ENCODE data around the gene ABCA1. TPM values are rescaled to one million over a fixed set of nuclear protein-coding genes. Genes with fewer than 3 reads are reported as not detected.

Gene ABCA1
- total and polyA plus RNA-seq, 2 of the 13 experiments (the other 11 are each of a cell fraction or from before 2014, with no cell fraction given): 26.8 to 63.8 TPM

GRCh38 chr9:104968025-104968982, 40.3 kb upstream of the ABCA1 start (continued):
- TF ChIP-seq TAF15 (IDR thresholded peaks at IDR 0.05; ENCODE audit: low read depth, low read length, poor library complexity, severe bottlenecking): no peak
- peak; percentile 57; the same call in 1 of the 2 replicates for TF ChIP-seq ZNF580 (CRISPR knock-in tag; IDR thresholded peaks at IDR 0.05; ENCODE audit: borderline replicate concordance, low read depth)
- TF ChIP-seq PTBP1 (IDR thresholded peaks at IDR 0.05; ENCODE audit: low read depth, low read length, poor library complexity, severe bottlenecking): no peak
- no peak for TF ChIP-seq ZBTB49 (CRISPR knock-in tag; IDR thresholded peaks at IDR 0.05; ENCODE audit: borderline replicate concordance)
- TF ChIP-seq NFE2L2 (IDR thresholded peaks at IDR 0.05; ENCODE audit: low read length): no peak
- TF ChIP-seq ZZZ3 (CRISPR knock-in tag; IDR thresholded peaks at IDR 0.05; ENCODE audit: borderline replicate concordance): no peak
- TF ChIP-seq ZFP1 (CRISPR knock-in tag; IDR thresholded peaks at IDR 0.05): no peak
- TF ChIP-seq ZNF562 (CRISPR knock-in tag; IDR thresholded peaks at IDR 0.05; ENCODE audit: borderline replicate concordance): no peak
- TF ChIP-seq MXI1 (IDR thresholded peaks at IDR 0.05; ENCODE audit: borderline replicate concordance, low read depth, low read length): no peak
- TF ChIP-seq ZKSCAN8 (CRISPR knock-in tag; IDR thresholded peaks at IDR 0.05; ENCODE audit: borderline replicate concordance): no peak
- TF ChIP-seq ZBTB26 (CRISPR knock-in tag; IDR thresholded peaks at IDR 0.05; ENCODE audit: borderline replicate concordance): peak; percentile 46; the same call in 1 of the 2 replicates
- no peak for TF ChIP-seq ZNF75D (CRISPR knock-in tag; IDR thresholded peaks at IDR 0.05; ENCODE audit: borderline replicate concordance)
- TF ChIP-seq KMT2B (CRISPR knock-in tag; IDR thresholded peaks at IDR 0.05): 0 out of 2 replicates have a peak, but pooled peaks have one; percentile 51
- TF ChIP-seq MATR3 (CRISPR knock-in tag; IDR thresholded peaks at IDR 0.05): no peak
- TF ChIP-seq ZNF143 (CRISPR knock-in tag; IDR thresholded peaks at IDR 0.05): peak; percentile 96
- peak; percentile 61 for TF ChIP-seq ARID5B (CRISPR knock-in tag; IDR thresholded peaks at IDR 0.05)
- TF ChIP-seq RAD51 (IDR thresholded peaks at IDR 0.05; ENCODE audit: borderline replicate concordance): no peak
- TF ChIP-seq BORCS8-MEF2B (CRISPR knock-in tag; IDR thresholded peaks at IDR 0.05): peak; percentile 43; the same call in 1 of the 2 replicates
- no peak for TF ChIP-seq SMAD3 (CRISPR knock-in tag; IDR thresholded peaks at IDR 0.05)
- no peak for TF ChIP-seq ZNF550 (CRISPR knock-in tag; IDR thresholded peaks at IDR 0.05; ENCODE audit: borderline replicate concordance)
- no peak for TF ChIP-seq NFATC3 (CRISPR knock-in tag; IDR thresholded peaks at IDR 0.05)
- peak; percentile 67 for TF ChIP-seq RXRB (CRISPR knock-in tag; IDR thresholded peaks at IDR 0.05; ENCODE audit: borderline replicate concordance)
- TF ChIP-seq NFYB (CRISPR knock-in tag; IDR thresholded peaks at IDR 0.05): no peak
